MM.1S (cell line): ENCODE data around the gene INSC.
A peak's percentile ranks its signal among the peaks of the same experiment; 100 is the strongest.

Experiments
- DNase-seq: peaks from one replicate; pipeline ENCODE4 v3.0.0-alpha.2; 2015
- H2AFZ ChIP-seq: fragments of 300-600 bp; sonication (generic); 2 replicates; pipeline ENCODE4 v1.6.0; 2016; ENCODE audit warnings: antibody characterized with exemption, low read length
- H3F3A ChIP-seq: fragments of 300-600 bp; sonication (generic); 2 replicates; pipeline ENCODE4 v1.6.1; 2016; ENCODE audit warnings: mild to moderate bottlenecking, antibody characterized with exemption, low read length, moderate library complexity, mixed read lengths; ENCODE audit not compliant: insufficient read depth
- H3K27ac ChIP-seq: fragments of 300-600 bp; sonication (generic); 2 replicates; pipeline ENCODE4 v1.5.1; 2016; ENCODE audit warnings: mild to moderate bottlenecking, low read length
- H3K27me3 ChIP-seq: fragments of 300-600 bp; sonication (generic); replicated peaks from 2 replicates; pipeline ENCODE4 v1.6.0; 2016; ENCODE audit warnings: low read length; ENCODE audit not compliant: insufficient read depth
- H3K36me3 ChIP-seq: fragments of 300-600 bp; sonication (generic); replicated peaks from 2 replicates; pipeline ENCODE4 v1.6.1; 2016; ENCODE audit warnings: mild to moderate bottlenecking, low read length, mixed read lengths; ENCODE audit not compliant: insufficient read depth
- H3K4me1 ChIP-seq: fragments of 300-600 bp; sonication (generic); 2 replicates; pipeline ENCODE4 v1.6.1; 2016; ENCODE audit warnings: low read length, mixed read lengths
- H3K4me2 ChIP-seq: fragments of 300-600 bp; sonication (generic); 2 replicates; pipeline ENCODE4 v1.6.0; 2016; ENCODE audit warnings: low read depth, low read length
- H3K4me3 ChIP-seq: fragments of 300-600 bp; sonication (generic); 2 replicates; pipeline ENCODE4 v1.5.1; 2016; ENCODE audit warnings: low read length, mixed read lengths
- H3K79me2 ChIP-seq: fragments of 300-600 bp; sonication (generic); 2 replicates; pipeline ENCODE4 v1.6.1; 2016; ENCODE audit warnings: mixed run types, low read length, mixed read lengths
- H3K9ac ChIP-seq: fragments of 300-600 bp; sonication (generic); 2 replicates; pipeline ENCODE4 v1.6.1; 2016; ENCODE audit warnings: low read length, mixed read lengths
- H3K9me2 ChIP-seq: fragments of 300-600 bp; sonication (generic); replicated peaks from 2 replicates; pipeline ENCODE4 v1.6.1; 2016; ENCODE audit warnings: mild to moderate bottlenecking, low read length, mixed read lengths; ENCODE audit not compliant: insufficient read depth
- H3K9me3 ChIP-seq: fragments of 300-600 bp; sonication (generic); replicated peaks from 2 replicates; pipeline ENCODE4 v1.6.1; 2016; ENCODE audit warnings: mild to moderate bottlenecking, low read length, mixed read lengths; ENCODE audit not compliant: insufficient read depth
- H4K20me1 ChIP-seq: fragments of 300-600 bp; sonication (generic); 2 replicates; pipeline ENCODE4 v1.6.1; 2016; ENCODE audit warnings: mild to moderate bottlenecking, low read length, moderate library complexity, mixed read lengths; ENCODE audit not compliant: insufficient read depth
- CTCF ChIP-seq: fragments of 300-600 bp; sonication (generic); IDR thresholded peaks from 2 replicates; pipeline ENCODE4 v1.5.1; 2016; ENCODE audit warnings: antibody characterized with exemption, low read length, mixed read lengths
- EZH2 ChIP-seq: fragments of 300-600 bp; sonication (generic); optimal IDR thresholded peaks from 2 replicates; pipeline ENCODE3; 2017; ENCODE audit warnings: low read depth, mild to moderate bottlenecking, antibody characterized with exemption, low read length, mixed read lengths
- EZH2phosphoT487 ChIP-seq: fragments of 300-600 bp; sonication (generic); IDR thresholded peaks from 2 replicates; pipeline ENCODE4 v1.6.1; 2018; ENCODE audit warnings: antibody characterized with exemption, low read length

The INSC gene

GRCh38 chr11:15104166-15104565 lies 10.6 kb upstream of the INSC start:
- no peaks in the 10 kb centered on the region for H3K9me3 ChIP-seq
- H3K4me2 ChIP-seq = no peak overlapping the region
- TF ChIP-seq EZH2phosphoT487 (no peak), CTCF (no peak), EZH2 (no peak)
- no peaks in the 10 kb centered on the region for H3K79me2 ChIP-seq
- H3K27me3 ChIP-seq = no peaks in the 10 kb centered on the region
- no peaks in the 10 kb centered on the region for H4K20me1 ChIP-seq
- H3K9me2 ChIP-seq = no peaks in the 10 kb centered on the region
- H3K9ac ChIP-seq = no peak overlapping the region
- H3K36me3 ChIP-seq = no peaks in the 10 kb centered on the region
- H3K27ac ChIP-seq = no peak overlapping the region
- H3K4me1 ChIP-seq = peaks cover 12% of the 10 kb centered on the region
- H2AFZ ChIP-seq = no peak overlapping the region
- no peak overlapping the region for H3K4me3 ChIP-seq
- H3F3A ChIP-seq = no peaks in the 10 kb centered on the region
- no peak for DNase-seq

- H3K9ac ChIP-seq = no peak overlapping the region
- no peak overlapping the region for H2AFZ ChIP-seq
- H3K27me3 ChIP-seq = no peaks in the 10 kb centered on the region
- no peaks in the 10 kb centered on the region for H3F3A ChIP-seq
- TF ChIP-seq EZH2phosphoT487 = no peak
- H3K4me3 ChIP-seq = no peak overlapping the region
- no peaks in the 10 kb centered on the region for H3K9me2 ChIP-seq
- no peak overlapping the region for H3K27ac ChIP-seq
- DNase-seq = no peak
- H3K4me1 ChIP-seq = peaks cover 12% of the 10 kb centered on the region
- no peaks in the 10 kb centered on the region for H3K79me2 ChIP-seq
- H4K20me1 ChIP-seq = no peaks in the 10 kb centered on the region
- H3K36me3 ChIP-seq = no peaks in the 10 kb centered on the region
- no peaks in the 10 kb centered on the region for H3K9me3 ChIP-seq
- no peak overlapping the region for H3K4me2 ChIP-seq
These were observed 8.3 kb upstream of the INSC start for GRCh38 chr11:15106201-15106965.

GRCh38 chr11:15107730-15108515 lies 6.8 kb upstream of the INSC start:
- TF ChIP-seq EZH2phosphoT487 = no peak
- TF ChIP-seq CTCF = no peak
- TF ChIP-seq EZH2 = no peak
- Histone ChIP-seq H3F3A (no peaks in the 10 kb centered on the region), H3K4me1 (peaks cover 12% of the 10 kb centered on the region), H3K9me2 (no peaks in the 10 kb centered on the region), H2AFZ (0 out of 2 replicates have a peak overlapping the region, but pooled peaks have one; percentile 12), H3K4me2 (no peak overlapping the region), H4K20me1 (no peaks in the 10 kb centered on the region), H3K9ac (no peak overlapping the region), H3K27me3 (no peaks in the 10 kb centered on the region), H3K27ac (peak overlapping the region; percentile 14; the same call in 1 of the 2 replicates), H3K4me3 (no peak overlapping the region), H3K36me3 (no peaks in the 10 kb centered on the region), H3K79me2 (no peaks in the 10 kb centered on the region), H3K9me3 (no peaks in the 10 kb centered on the region)
- peak; percentile 46 for DNase-seq
